AG08395 (cell line): Measurements from ENCODE around the gene FAM241B.

Source experiments
- DNase-seq: peaks from one replicate; pipeline ENCODE4 v3.0.0; 2012; ENCODE audit warnings: mixed read lengths, low spot score

The FAM241B gene

GRCh38 chr10:69629897-69630650, at the start of gene FAM241B:
Gene FAM241B, plus strand, starts transcription at chr10:69630247. Its CDS starts 1,497 bp downstream, at chr10:69631744.
- DNase-seq: peak; percentile 67

GRCh38 chr10:69580435-69580834, 49.6 kb upstream of the FAM241B start:
- DNase-seq: no peak

GRCh38 chr10:69583106-69583505, 46.9 kb upstream of the FAM241B start:
- no peak for DNase-seq

GRCh38 chr10:69584624-69585023, 45.4 kb upstream of the FAM241B start:
- no peak for DNase-seq

- DNase-seq: no peak
These were observed 41.7 kb upstream of the FAM241B start for GRCh38 chr10:69588358-69588757.

- DNase-seq: no peak
These were observed 29.2 kb upstream of the FAM241B start for GRCh38 chr10:69600761-69601330.

GRCh38 chr10:69609077-69609476, 21.0 kb upstream of the FAM241B start:
- no peak for DNase-seq

GRCh38 chr10:69612760-69613159, 17.3 kb upstream of the FAM241B start:
- no peak for DNase-seq

- no peak for DNase-seq
These were observed 15.9 kb upstream of the FAM241B start for GRCh38 chr10:69614130-69614529.

- DNase-seq: no peak
These were observed 13.7 kb upstream of the FAM241B start for GRCh38 chr10:69616358-69616757.

- no peak for DNase-seq
These were observed 11.3 kb upstream of the FAM241B start for GRCh38 chr10:69618746-69619145.

GRCh38 chr10:69619626-69620025, 10.4 kb upstream of the FAM241B start:
- no peak for DNase-seq

GRCh38 chr10:69620625-69621024, 9.4 kb upstream of the FAM241B start:
- no peak for DNase-seq

- DNase-seq: no peak
These were observed 5.7 kb upstream of the FAM241B start for GRCh38 chr10:69624245-69624786.

- no peak for DNase-seq
These were observed 3.2 kb upstream of the FAM241B start for GRCh38 chr10:69626826-69627225.

- no peak for DNase-seq
These were observed 1.2 kb upstream of the FAM241B start for GRCh38 chr10:69628891-69629290.

GRCh38 chr10:69629519-69629896, 539 bp upstream of the FAM241B start:
- no peak for DNase-seq

- no peak for DNase-seq
These were observed 779 bp downstream of the FAM241B start for GRCh38 chr10:69630651-69631400.

GRCh38 chr10:69631566-69631965, 1.5 kb downstream of the FAM241B start:
- no peak for DNase-seq

- DNase-seq: no peak
These were observed 2.6 kb downstream of the FAM241B start for GRCh38 chr10:69632516-69633199.

GRCh38 chr10:69633673-69634635, 3.9 kb downstream of the FAM241B start:
- DNase-seq: no peak
